Ishikawa (cell line): ENCODE results near the gene CSNK1G1.

ENCODE experiments used
- CEBPB ChIP-seq: IDR thresholded peaks from 2 replicates; pipeline ENCODE4 v1.6.1; 2012
- CREB1 ChIP-seq: IDR thresholded peaks from 2 replicates; pipeline ENCODE4 v1.6.1; 2012; ENCODE audit warnings: low read depth
- EGR1 ChIP-seq: IDR thresholded peaks from 2 replicates; pipeline ENCODE4 v1.6.1; 2012
- EP300 ChIP-seq: IDR thresholded peaks from 2 replicates; pipeline ENCODE4 v1.6.1; 2012; ENCODE audit warnings: borderline replicate concordance
- FOXM1 ChIP-seq: IDR thresholded peaks from 2 replicates; pipeline ENCODE4 v1.6.1; 2012; ENCODE audit warnings: low read depth, borderline replicate concordance
- RAD21 ChIP-seq: IDR thresholded peaks from 2 replicates; pipeline ENCODE4 v1.6.1; 2012; ENCODE audit warnings: low read depth
- TAF1 ChIP-seq: IDR thresholded peaks from 2 replicates; pipeline ENCODE4 v1.6.1; 2012; ENCODE audit warnings: low read depth, mild to moderate bottlenecking
- TCF12 ChIP-seq: IDR thresholded peaks from 2 replicates; pipeline ENCODE4 v1.6.1; 2012; ENCODE audit warnings: low read depth
- TEAD4 ChIP-seq: IDR thresholded peaks from 2 replicates; pipeline ENCODE4 v1.6.1; 2012
- USF1 ChIP-seq: IDR thresholded peaks from 2 replicates; pipeline ENCODE4 v1.6.1; 2012
- ZBTB7A ChIP-seq: IDR thresholded peaks from 2 replicates; pipeline ENCODE4 v1.6.1; 2012; ENCODE audit warnings: low read depth

GRCh38 chr15:64341961-64342360 lies 14.0 kb downstream of the CSNK1G1 start:
- no peak for TF ChIP-seq USF1
- TF ChIP-seq TCF12: no peak
- no peak for TF ChIP-seq EP300
- no peak for TF ChIP-seq RAD21
- TF ChIP-seq FOXM1: no peak
- no peak for TF ChIP-seq TAF1
- no peak for TF ChIP-seq CREB1
- no peak for TF ChIP-seq EGR1
- TF ChIP-seq TEAD4: no peak
- TF ChIP-seq ZBTB7A: no peak
- no peak for TF ChIP-seq CEBPB
